Hair follicular keratinocyte (primary cell): ENCODE measurements around the gene XPA. TPM values are rescaled to one million over a fixed set of nuclear protein-coding genes. Genes with fewer than 3 reads are reported as not detected.

Experiments
- total RNA-seq: library from RNA; depleted of rRNA; stranded (reverse); fragments of >200 nt; gene quantifications from 2 replicates; pipeline ENCODE4 v1.2.3, GENCODE V29; 2015

Gene XPA
- 2.8 and 4.5 TPM in 2 replicates for total RNA-seq

DNA sequence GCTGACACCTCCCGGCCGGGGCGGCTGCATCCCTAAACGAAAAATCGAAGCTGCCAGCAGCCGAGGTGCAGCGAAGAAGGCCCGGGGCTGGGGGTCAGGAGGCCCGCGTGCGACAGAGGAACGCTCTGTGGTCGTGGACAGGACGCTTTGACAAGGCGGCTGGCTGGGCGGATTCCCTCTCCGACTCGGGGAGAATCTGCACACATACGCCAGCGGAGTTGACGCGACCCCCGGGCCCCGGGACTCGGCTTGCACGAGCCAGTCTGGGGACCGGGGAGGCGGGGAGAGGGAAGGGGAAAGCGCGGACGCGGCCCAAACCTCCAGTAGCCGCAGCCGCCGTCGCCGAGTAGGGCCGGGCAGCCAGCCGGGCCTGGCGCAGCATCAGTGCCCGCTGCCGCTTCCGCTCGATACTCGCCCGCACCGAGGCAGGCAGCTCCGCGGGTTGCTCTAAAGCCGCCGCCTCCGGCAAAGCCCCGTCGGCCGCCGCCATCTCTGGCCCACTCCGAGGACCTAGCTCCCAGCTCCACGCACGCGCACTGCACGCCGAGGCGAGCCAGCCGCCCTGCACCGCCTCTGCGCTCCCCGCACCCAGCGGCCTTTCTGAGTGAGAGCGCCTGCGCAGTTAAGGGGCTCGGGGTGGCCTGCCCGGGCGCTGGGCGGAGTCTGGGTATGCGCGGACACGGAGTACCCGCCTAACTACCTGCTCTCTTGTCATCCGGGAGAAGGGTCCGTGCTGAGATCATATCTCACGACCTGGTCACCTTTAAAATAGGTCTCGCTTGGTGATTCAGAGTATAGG is at the start of gene XPA:
TSS of gene XPA (minus strand) at position 538 of the 799 bp plus-strand sequence. CDS start at position 490, 48 bp downstream.

GRCh38 chr9:97632985-97633858 is 63.9 kb downstream of the XPA start, which contains the start of the genes NCBP1 and TSTD2:
TSS of gene NCBP1 (plus strand) at chr9:97633821. CDS start at chr9:97633882, 61 bp downstream.
TSS of gene TSTD2 (minus strand) at chr9:97633368. CDS start at chr9:97627562, 5,806 bp downstream.

Other genes starting within 250 kb of the XPA start
- gene TMOD1, start 195.7 kb downstream of the XPA start, total RNA-seq, result not detected in 2 replicates
- gene TSTD2, start 64.0 kb downstream of the XPA start, total RNA-seq, result 5.8 and 9.3 TPM in 2 replicates
- gene NCBP1, start 63.5 kb downstream of the XPA start, total RNA-seq, result 27.1 and 29.8 TPM in 2 replicates
- gene FOXE1, start 155.9 kb upstream of the XPA start, total RNA-seq, result 12.4 and 16.9 TPM in 2 replicates
- gene TRMO, start 225.2 kb upstream of the XPA start, total RNA-seq, result 5.6 and 9.9 TPM in 2 replicates
- gene HEMGN, start 240.8 kb upstream of the XPA start, total RNA-seq, result not detected in 2 replicates